Skeletal muscle tissue (tissue), 5 donors: ENCODE data around the gene MTCL3. TPM values are rescaled to one million over a fixed set of nuclear protein-coding genes. Genes with fewer than 3 reads are reported as not detected.
"Not testable (repeated sequence)": the region's sequence is repeated elsewhere in the genome, so short reads cannot be mapped to it uniquely, and the experiment has no call there.

ENCODE experiments used
- H3K27ac ChIP-seq: one replicate; pipeline ENCODE4 v1.7.0; 2013; ENCODE audit warnings: mild to moderate bottlenecking, low read depth, low read length, inconsistent platforms
- H3K27me3 ChIP-seq, 3 donors: one replicate each; pipeline ENCODE4 v1.7.0; 2013; ENCODE audit warnings: low read length in 3 of 3; ENCODE audit not compliant: control insufficient read depth in 3 of 3, insufficient read depth in 3 of 3
- H3K36me3 ChIP-seq, 3 donors: one replicate each; pipeline ENCODE4 v1.7.0; 2013; ENCODE audit warnings: low read length in 3 of 3; ENCODE audit not compliant: control insufficient read depth in 3 of 3, insufficient read depth in 3 of 3
- H3K4me1 ChIP-seq, 3 donors: one replicate each; pipeline ENCODE4 v1.7.0; 2013; ENCODE audit warnings: low read length in 3 of 3, mild to moderate bottlenecking in 3 of 3; ENCODE audit not compliant: control insufficient read depth in 3 of 3, insufficient read depth in 3 of 3
- H3K4me3 ChIP-seq, 3 donors: one replicate each; pipeline ENCODE4 v1.7.0; 2013; ENCODE audit warnings: low read length in 3 of 3
- H3K9ac ChIP-seq, 3 donors: one replicate each; pipeline ENCODE4 v1.7.0; 2013; ENCODE audit warnings: low read length in 3 of 3, mild to moderate bottlenecking in 3 of 3, moderate library complexity in 2 of 3, low read depth in 1 of 3
- H3K9me3 ChIP-seq, 3 donors: one replicate each; pipeline ENCODE4 v1.7.0; 2013; ENCODE audit warnings: low read length in 3 of 3; ENCODE audit not compliant: control insufficient read depth in 3 of 3
- small RNA-seq: library from RNA; depleted of rRNA; stranded (forward); fragments of <200 nt; gene quantifications from one replicate; pipeline ENCODE3, GENCODE V24; 2014
- total RNA-seq: library from RNA; depleted of rRNA; stranded (reverse); fragments of >200 nt; gene quantifications from one replicate; pipeline ENCODE4 v1.2.3, GENCODE V29; 2014
- donor health status: Osteomylitis.

Gene MTCL3

DNA sequence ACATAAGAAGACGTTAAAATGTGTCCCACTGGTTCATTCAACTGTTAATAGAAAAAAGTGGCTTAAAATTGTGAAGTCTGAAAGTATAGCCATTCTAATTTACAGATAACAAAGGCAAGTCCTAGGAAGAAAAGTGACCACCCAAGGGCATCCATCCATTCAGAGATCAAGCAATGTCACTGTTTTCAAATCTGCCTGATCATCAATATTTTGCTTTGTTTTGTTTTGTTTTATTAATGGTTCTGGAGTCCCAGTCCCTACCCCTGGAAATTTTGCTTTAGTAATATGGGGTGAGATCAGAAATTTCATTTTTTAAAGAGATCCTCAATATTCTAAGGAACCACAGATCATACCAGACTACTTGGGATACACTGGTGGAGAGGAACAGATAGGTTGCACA lies 77.3 kb downstream of the MTCL3 start:
- no peak overlapping the region for H3K27ac ChIP-seq
- no peaks in the 10 kb centered on the region for H3K27me3 ChIP-seq
- no peaks in the 10 kb centered on the region for H3K9me3 ChIP-seq
- H3K9ac ChIP-seq, result no peak overlapping the region
- H3K4me1 ChIP-seq, result peaks cover 0 to under 1% (median under 1%) of the 10 kb centered on the region in 3 donors
- H3K36me3 ChIP-seq, result peaks cover 5 to 22% (median 15%) of the 10 kb centered on the region in 3 donors
- H3K4me3 ChIP-seq, result no peak overlapping the region

DNA sequence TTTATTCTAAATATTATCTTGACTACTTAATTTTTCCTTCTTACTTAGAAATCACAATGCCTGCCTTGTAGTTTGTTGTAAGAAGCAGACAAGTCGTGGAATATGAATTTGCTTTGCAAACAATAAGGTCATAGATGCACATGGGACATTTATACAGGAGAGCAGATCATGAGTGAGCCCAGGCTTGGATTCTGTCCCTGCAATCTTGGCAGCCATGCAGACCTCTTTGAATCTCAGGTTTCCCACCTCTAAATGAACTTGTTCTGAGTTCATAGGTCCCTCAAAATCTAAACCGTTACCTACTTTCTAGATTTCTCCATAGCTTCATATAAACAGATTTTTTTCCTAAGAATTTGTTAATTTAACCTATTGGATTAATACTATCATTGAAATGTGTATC lies 79.4 kb downstream of the MTCL3 start:
- Histone ChIP-seq H3K27me3 (no peaks in the 10 kb centered on the region), H3K36me3 (peaks cover 5 to 13% (median 9%) of the 10 kb centered on the region in 3 donors), H3K27ac (no peak overlapping the region), H3K9me3 (no peaks in the 10 kb centered on the region), H3K9ac (no peak overlapping the region), H3K4me3 (no peak overlapping the region), H3K4me1 (peaks cover 0 to 2% (median 2%) of the 10 kb centered on the region in 3 donors)

GRCh38 chr6:127436578-127437110 lies 82.5 kb downstream of the MTCL3 start:
- no peaks in the 10 kb centered on the region for H3K27me3 ChIP-seq
- no peak overlapping the region for H3K27ac ChIP-seq
- no peak overlapping the region for H3K9ac ChIP-seq
- H3K4me1 ChIP-seq, result peaks cover 0 to 2% (median 2%) of the 10 kb centered on the region in 3 donors
- H3K4me3 ChIP-seq, result no peak overlapping the region
- no peaks in the 10 kb centered on the region for H3K9me3 ChIP-seq
- no peaks in the 10 kb centered on the region for H3K36me3 ChIP-seq

DNA sequence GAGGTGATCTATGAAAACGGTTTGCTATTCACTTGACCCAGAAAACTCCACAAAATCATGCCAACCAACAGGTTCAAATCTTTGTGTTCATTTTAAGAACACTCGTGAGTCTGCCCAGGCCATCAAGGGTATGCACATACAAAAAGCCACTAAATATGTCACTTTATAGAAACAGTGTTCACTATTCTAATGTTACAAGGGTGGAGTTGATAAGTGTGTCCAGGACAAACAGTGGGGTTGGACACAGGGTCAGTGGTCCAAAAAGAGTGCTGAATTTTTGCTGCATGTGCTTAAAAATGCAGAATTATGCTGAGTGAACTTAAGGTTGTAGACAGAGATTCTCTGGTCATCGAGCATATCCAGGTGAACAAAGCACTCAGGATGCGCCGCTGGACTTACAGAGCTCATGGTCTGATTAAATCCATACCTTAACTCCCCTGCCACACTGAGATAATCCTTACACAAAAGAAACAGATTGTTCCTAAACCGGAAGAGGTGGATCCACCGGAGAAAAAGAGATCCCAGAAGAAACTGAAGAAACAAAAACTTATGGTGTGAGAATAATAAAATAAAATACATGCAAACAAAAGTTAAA lies 83.4 kb downstream of the MTCL3 start:
- Histone ChIP-seq H3K27ac (no peak overlapping the region), H3K9me3 (no peaks in the 10 kb centered on the region), H3K4me3 (no peak overlapping the region), H3K27me3 (no peaks in the 10 kb centered on the region), H3K9ac (no peak overlapping the region), H3K4me1 (peaks cover 0 to 2% (median 2%) of the 10 kb centered on the region in 3 donors), H3K36me3 (no peaks in the 10 kb centered on the region)

DNA sequence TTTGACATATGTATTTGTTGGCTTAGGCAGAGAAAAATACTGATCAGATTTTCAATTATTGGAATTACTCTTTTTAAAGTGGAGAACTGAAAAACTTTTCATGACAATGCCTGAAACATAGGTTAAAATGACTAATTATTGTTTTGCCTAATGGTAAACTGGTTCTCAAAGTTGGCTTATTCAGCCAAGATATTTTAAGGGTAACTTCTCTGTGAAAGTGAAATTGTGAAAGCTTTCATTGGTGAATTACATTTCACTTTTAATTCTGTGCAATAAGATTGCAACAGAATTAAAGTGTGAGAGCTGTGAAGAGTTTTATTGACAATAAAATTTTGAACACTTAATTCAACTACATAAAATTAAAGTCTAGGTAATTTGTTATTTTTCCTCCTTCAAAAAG lies 84.5 kb downstream of the MTCL3 start:
- peaks cover 0 to 2% (median 2%) of the 10 kb centered on the region in 3 donors for H3K4me1 ChIP-seq
- H3K9me3 ChIP-seq, result no peaks in the 10 kb centered on the region
- H3K9ac ChIP-seq, result no peak overlapping the region
- no peak overlapping the region for H3K4me3 ChIP-seq
- no peaks in the 10 kb centered on the region for H3K27me3 ChIP-seq
- H3K36me3 ChIP-seq, result no peaks in the 10 kb centered on the region
- H3K27ac ChIP-seq, result no peak overlapping the region

DNA sequence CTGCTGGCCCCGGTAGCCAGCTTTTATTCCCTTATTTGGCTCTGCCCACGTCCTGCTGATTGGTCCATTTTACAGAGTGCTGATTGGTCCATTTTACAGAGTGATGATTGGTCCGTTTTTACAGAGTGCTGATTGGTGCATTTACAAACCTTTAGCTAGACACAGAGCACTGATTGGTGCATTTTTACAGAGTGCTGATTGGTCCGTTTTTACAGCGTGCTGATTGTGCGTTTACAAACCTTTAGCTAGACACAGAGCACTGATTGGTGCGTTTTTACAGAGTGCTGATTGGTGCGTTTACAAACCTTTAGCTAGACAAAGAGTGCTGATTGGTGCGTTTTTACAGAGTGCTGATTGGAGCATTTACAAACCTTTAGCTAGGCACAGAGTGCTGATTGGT lies 90.6 kb downstream of the MTCL3 start:
- H3K9ac ChIP-seq, H3K27me3 ChIP-seq, H3K4me3 ChIP-seq, H3K9me3 ChIP-seq, H3K36me3 ChIP-seq, H3K27ac ChIP-seq, H3K4me1 ChIP-seq: not testable (repeated sequence)

GRCh38 chr6:127423921-127424320 lies 95.2 kb downstream of the MTCL3 start:
- no peak overlapping the region for H3K4me3 ChIP-seq
- H3K9ac ChIP-seq, result no peak overlapping the region
- peaks cover 0 to 5% (median 0%) of the 10 kb centered on the region in 3 donors for H3K4me1 ChIP-seq
- no peaks in the 10 kb centered on the region for H3K27me3 ChIP-seq
- no peaks in the 10 kb centered on the region for H3K9me3 ChIP-seq
- H3K27ac ChIP-seq, result no peak overlapping the region
- H3K36me3 ChIP-seq, result no peaks in the 10 kb centered on the region

Small RNA genes lying within 50 kb of the gene (small RNA-seq; reads per million reads assigned to genes)
- 0.12 reads per million for gene KIAA0408

Other genes with a start within 250 kb of the MTCL3 start
- gene ECHDC1, start 175.7 kb downstream of the MTCL3 start, total RNA-seq, result 36.0 TPM
- 15.7 TPM for gene KIAA0408, start 59.9 kb downstream of the MTCL3 start, total RNA-seq
- not detected for gene C6orf58, start 57.8 kb upstream of the MTCL3 start, total RNA-seq